ENCODE data around the gene CACNA2D3. TPM values are rescaled to one million over a fixed set of nuclear protein-coding genes. Genes with fewer than 3 reads are reported as not detected.

The CACNA2D3 gene
- total and polyA plus RNA-seq, 3 experiments from 2014 or later: not detected

DNA sequence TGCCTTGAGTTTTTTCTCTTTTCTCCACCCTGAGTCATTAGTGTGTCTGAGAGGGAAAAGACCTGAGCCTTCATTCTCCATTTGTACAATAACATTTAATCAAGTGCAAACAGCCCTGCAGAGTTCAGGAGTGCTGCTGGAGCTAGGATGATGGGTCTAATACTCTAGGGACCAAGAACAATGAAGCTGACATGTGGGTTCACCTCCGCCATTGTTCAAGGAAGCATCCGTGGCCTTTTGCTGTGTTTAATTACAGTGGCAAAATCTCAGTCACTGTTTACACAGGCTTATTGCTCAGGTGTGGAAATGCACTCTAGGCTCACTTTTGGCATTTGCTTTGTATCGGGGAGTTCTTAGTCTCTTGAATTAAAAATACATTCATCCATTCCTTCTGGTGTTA is 545.9 kb downstream of the CACNA2D3 start:
- H3K4me3 ChIP-seq (ENCODE audit: low read length): no peak overlapping the region
- ChIA-PET POLR2A (no interaction called here), CTCF (no interaction called here)
- no peaks in the 10 kb centered on the region for H3K4me1 ChIP-seq (ENCODE audit: insufficient read depth, low read length)
- H3K4me1 Mint-ChIP-seq: no peaks in the 10 kb centered on the region
- H3K4me3 Mint-ChIP-seq: no peak overlapping the region
- H3K27ac ChIP-seq (ENCODE audit: low read depth, low read length): no peak overlapping the region
- no peaks in the 10 kb centered on the region for H3K36me3 Mint-ChIP-seq
- no peak overlapping the region for H3K27ac Mint-ChIP-seq
- peaks cover 0 to 5% (median 0%) of the 10 kb centered on the region in 5 donors for H3K9me3 Mint-ChIP-seq
- H3K27me3 ChIP-seq (ENCODE audit: insufficient read depth, low read length, poor library complexity, severe bottlenecking): no peaks in the 10 kb centered on the region
- no peaks in the 10 kb centered on the region for H3K9me3 ChIP-seq (ENCODE audit: low read length)
- no peak for DNase-seq
- no peaks in the 10 kb centered on the region for H3K36me3 ChIP-seq (ENCODE audit: insufficient read depth, low read length)
- peaks cover 0 to 3% of the 10 kb centered on the region in 2 donors for H3K27me3 Mint-ChIP-seq

DNA sequence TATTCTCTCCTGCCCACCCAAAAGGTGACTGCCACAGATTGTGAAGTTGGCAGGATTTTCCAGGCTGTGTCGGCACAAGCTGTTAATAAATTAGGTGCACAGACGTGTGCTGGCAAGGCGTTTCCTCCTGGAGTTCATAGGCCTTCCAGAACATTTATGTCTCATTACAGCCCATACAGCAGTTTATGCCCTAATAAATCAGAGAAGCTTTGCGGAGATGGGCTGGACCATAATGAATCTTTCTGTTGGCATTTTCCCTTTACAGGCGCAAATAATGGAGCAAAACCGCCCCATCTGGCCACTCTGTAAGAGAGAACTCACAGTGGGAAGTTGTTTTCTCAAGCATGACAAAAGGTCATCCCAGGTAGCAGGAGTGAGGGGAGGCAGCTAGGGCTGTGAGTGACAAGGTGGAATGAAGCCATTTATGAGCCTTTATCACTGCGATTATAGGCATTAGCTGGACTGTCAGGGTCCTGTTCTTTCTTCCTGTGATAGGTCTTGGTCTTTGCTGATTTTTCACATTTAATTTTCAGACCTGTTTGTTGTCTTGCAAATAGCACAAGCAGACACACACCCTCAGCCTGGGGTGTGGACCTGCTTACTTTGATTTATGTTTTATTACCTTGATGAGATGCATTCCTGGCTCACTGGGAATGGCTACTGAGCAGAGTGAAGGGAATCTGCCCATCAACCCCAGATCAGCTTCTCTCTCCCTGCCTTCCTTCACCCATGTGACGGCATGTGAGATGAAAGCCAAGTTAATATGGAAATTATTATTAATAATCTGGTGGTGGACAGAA is 548.0 kb downstream of the CACNA2D3 start:
- ChIA-PET CTCF (no interaction called here), POLR2A (no interaction called here)
- no peaks in the 10 kb centered on the region for H3K36me3 ChIP-seq (ENCODE audit: insufficient read depth, low read length)
- DNase-seq: no peak
- Mint-ChIP-seq H3K27me3 (peaks cover 0 to 4% of the 10 kb centered on the region in 2 donors), H3K9me3 (peaks cover 3 to 6% (median 5%) of the 10 kb centered on the region in 5 donors), H3K36me3 (no peaks in the 10 kb centered on the region), H3K4me1 (no peaks in the 10 kb centered on the region), H3K4me3 (no peak overlapping the region), H3K27ac (no peak overlapping the region)
- H3K27ac ChIP-seq (ENCODE audit: low read depth, low read length): no peak overlapping the region
- no peaks in the 10 kb centered on the region for H3K9me3 ChIP-seq (ENCODE audit: low read length)
- H3K27me3 ChIP-seq (ENCODE audit: insufficient read depth, low read length, poor library complexity, severe bottlenecking): no peaks in the 10 kb centered on the region
- H3K4me1 ChIP-seq (ENCODE audit: insufficient read depth, low read length): no peaks in the 10 kb centered on the region
- no peak overlapping the region for H3K4me3 ChIP-seq (ENCODE audit: low read length)

DNA sequence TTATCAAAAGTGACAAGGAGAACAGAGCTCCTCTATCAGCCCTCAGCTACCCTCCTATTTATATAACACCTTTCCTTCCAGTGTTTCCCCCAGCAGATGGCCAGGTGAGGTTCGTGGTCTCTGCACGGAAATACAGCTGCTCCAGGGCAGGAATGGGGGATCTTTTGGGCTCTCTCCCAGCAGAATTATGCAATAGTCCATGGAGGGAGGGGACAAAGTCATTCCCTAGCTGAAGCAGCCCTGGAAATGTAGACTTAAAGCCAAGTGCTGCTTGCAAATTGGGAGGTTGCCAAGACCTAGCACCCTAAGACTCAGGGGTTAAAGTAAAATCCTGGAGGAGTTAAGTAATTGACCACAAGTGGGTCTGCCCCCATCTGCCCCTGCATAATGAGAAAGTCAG is 549.2 kb downstream of the CACNA2D3 start:
- Histone ChIP-seq H3K27ac (ENCODE audit: low read depth, low read length) (no peak overlapping the region), H3K9me3 (ENCODE audit: low read length) (no peaks in the 10 kb centered on the region), H3K4me1 (ENCODE audit: insufficient read depth, low read length) (no peaks in the 10 kb centered on the region), H3K27me3 (ENCODE audit: insufficient read depth, low read length, poor library complexity, severe bottlenecking) (no peaks in the 10 kb centered on the region), H3K36me3 (ENCODE audit: insufficient read depth, low read length) (no peaks in the 10 kb centered on the region), H3K4me3 (ENCODE audit: low read length) (no peak overlapping the region)
- ChIA-PET CTCF (no interaction called here), POLR2A (no interaction called here)
- Mint-ChIP-seq H3K27ac (no peak overlapping the region), H3K4me3 (no peak overlapping the region), H3K36me3 (no peaks in the 10 kb centered on the region), H3K4me1 (no peaks in the 10 kb centered on the region), H3K27me3 (peaks cover 0 to 4% of the 10 kb centered on the region in 2 donors), H3K9me3 (peaks cover 3 to 9% (median 5%) of the 10 kb centered on the region in 5 donors)
- DNase-seq: no peak

DNA sequence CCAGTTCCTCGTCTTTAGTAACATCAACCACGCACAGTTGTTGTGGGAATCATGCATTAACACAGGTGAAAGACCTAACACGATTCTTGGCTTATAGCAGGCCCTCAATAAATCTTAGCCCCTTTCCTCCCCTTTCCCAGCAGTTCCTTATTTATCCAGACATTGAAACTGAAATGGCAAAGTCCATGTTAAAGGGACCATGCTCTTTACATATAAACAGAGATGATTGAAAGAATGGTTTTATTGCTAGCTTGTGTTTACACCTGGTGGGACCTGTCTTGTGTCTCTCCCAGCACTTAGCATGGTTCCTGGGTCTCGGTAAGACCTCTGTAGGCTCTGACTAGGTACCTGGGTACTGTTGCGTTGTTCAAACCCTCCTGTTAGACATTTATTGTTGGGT is 553.7 kb downstream of the CACNA2D3 start:
- ChIA-PET POLR2A (no interaction called here), CTCF (no interaction called here)
- H3K9me3 Mint-ChIP-seq: peaks cover 3 to 14% (median 11%) of the 10 kb centered on the region in 5 donors
- no peak overlapping the region for H3K4me3 Mint-ChIP-seq
- no peaks in the 10 kb centered on the region for H3K4me1 Mint-ChIP-seq
- peaks cover 0 to 4% of the 10 kb centered on the region in 2 donors for H3K27me3 Mint-ChIP-seq
- Histone ChIP-seq H3K27me3 (ENCODE audit: insufficient read depth, low read length, poor library complexity, severe bottlenecking) (no peaks in the 10 kb centered on the region), H3K4me3 (ENCODE audit: low read length) (no peak overlapping the region), H3K27ac (ENCODE audit: low read depth, low read length) (no peak overlapping the region), H3K36me3 (ENCODE audit: insufficient read depth, low read length) (no peaks in the 10 kb centered on the region), H3K4me1 (ENCODE audit: insufficient read depth, low read length) (no peaks in the 10 kb centered on the region), H3K9me3 (ENCODE audit: low read length) (no peaks in the 10 kb centered on the region)
- no peak overlapping the region for H3K27ac Mint-ChIP-seq
- no peak for DNase-seq
- H3K36me3 Mint-ChIP-seq: no peaks in the 10 kb centered on the region

DNA sequence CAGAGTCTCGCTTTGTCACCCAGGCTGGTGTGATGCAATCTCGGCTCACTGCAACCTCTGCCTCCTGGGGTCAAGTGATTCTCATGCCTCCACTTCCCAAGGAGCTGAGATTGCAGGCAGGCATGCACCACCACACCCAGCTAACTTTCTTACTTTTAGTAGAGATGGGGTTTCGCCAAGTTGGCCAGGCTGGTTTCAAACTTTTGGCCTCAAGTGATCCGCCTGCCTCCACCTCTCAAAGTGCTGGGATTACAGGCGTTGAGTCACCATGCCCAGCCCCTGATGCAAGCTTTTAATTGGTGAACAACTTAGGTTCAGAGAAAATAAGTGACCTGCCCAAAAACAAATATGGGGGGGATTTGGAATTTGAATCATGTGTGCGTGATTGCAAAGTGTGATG is 559.4 kb downstream of the CACNA2D3 start:
- Histone ChIP-seq H3K4me1 (ENCODE audit: insufficient read depth, low read length) (no peaks in the 10 kb centered on the region), H3K27ac (ENCODE audit: low read depth, low read length) (no peak overlapping the region), H3K27me3 (ENCODE audit: insufficient read depth, low read length, poor library complexity, severe bottlenecking) (no peaks in the 10 kb centered on the region), H3K4me3 (ENCODE audit: low read length) (no peak overlapping the region), H3K9me3 (ENCODE audit: low read length) (no peaks in the 10 kb centered on the region), H3K36me3 (ENCODE audit: insufficient read depth, low read length) (no peaks in the 10 kb centered on the region)
- Mint-ChIP-seq H3K27ac (no peak overlapping the region), H3K4me1 (no peaks in the 10 kb centered on the region), H3K36me3 (no peaks in the 10 kb centered on the region), H3K9me3 (peaks cover 0 to 16% (median 4%) of the 10 kb centered on the region in 5 donors), H3K4me3 (no peak overlapping the region), H3K27me3 (no peaks in the 10 kb centered on the region)
- ChIA-PET POLR2A (no interaction called here), CTCF (no interaction called here)
- DNase-seq: no peak

DNA sequence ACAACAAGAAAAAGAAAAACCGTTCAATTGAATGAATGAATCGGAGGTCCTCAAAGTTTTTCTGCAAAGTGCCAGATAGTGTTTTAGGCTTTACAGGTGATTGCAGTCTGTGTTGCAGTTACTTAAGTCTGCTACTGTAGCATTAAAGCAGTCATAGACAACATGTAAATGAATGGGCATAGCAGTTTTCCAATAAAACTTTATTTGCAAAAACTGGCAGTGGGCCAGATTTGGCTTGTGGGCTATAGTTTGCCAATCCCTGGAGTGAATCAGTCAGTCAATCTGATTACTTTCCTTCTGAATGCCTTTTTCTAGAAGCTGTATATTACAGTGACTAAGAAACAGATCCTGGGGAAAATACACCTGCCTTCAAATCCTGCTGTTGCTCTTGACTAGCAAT is 562.9 kb downstream of the CACNA2D3 start:
- Histone ChIP-seq H3K27me3 (ENCODE audit: insufficient read depth, low read length, poor library complexity, severe bottlenecking) (no peaks in the 10 kb centered on the region), H3K9me3 (ENCODE audit: low read length) (no peaks in the 10 kb centered on the region), H3K36me3 (ENCODE audit: insufficient read depth, low read length) (no peaks in the 10 kb centered on the region), H3K27ac (ENCODE audit: low read depth, low read length) (no peak overlapping the region), H3K4me3 (ENCODE audit: low read length) (no peak overlapping the region), H3K4me1 (ENCODE audit: insufficient read depth, low read length) (no peaks in the 10 kb centered on the region)
- ChIA-PET CTCF (no interaction called here), POLR2A (no interaction called here)
- Mint-ChIP-seq H3K9me3 (peaks cover 0 to 8% (median 3%) of the 10 kb centered on the region in 5 donors), H3K27me3 (no peaks in the 10 kb centered on the region), H3K36me3 (no peaks in the 10 kb centered on the region), H3K27ac (no peak overlapping the region), H3K4me1 (no peaks in the 10 kb centered on the region), H3K4me3 (no peak overlapping the region)
- DNase-seq: no peak

DNA sequence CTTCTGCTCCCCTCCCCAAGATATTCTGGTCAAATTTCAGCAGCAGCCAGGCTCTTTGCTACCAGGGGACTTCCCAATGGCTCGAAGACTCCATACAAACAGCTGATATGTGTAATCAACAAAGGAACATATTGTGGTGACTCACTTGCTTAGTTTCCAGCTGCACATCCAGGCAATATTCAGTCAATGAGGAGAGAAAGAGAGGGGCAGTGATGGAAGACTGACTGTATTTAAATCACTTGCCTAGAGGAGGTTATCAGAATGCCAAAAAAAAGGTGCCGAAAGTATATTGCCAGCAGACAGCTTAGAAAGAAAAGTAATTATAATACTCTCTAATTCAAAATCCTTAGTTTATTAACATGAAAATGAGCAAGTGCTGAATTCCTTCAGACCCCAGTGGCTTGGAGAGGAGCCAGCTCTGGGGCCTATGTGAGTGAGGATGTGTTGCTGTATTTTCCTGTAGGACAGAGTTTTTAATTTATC is 569.0 kb downstream of the CACNA2D3 start:
- Mint-ChIP-seq H3K9me3 (peaks cover 0 to 7% (median 3%) of the 10 kb centered on the region in 5 donors), H3K27ac (no peak overlapping the region), H3K36me3 (no peaks in the 10 kb centered on the region), H3K4me1 (no peaks in the 10 kb centered on the region), H3K27me3 (no peaks in the 10 kb centered on the region), H3K4me3 (no peak overlapping the region)
- H3K4me1 ChIP-seq (ENCODE audit: insufficient read depth, low read length): no peaks in the 10 kb centered on the region
- H3K4me3 ChIP-seq (ENCODE audit: low read length): no peak overlapping the region
- H3K27me3 ChIP-seq (ENCODE audit: insufficient read depth, low read length, poor library complexity, severe bottlenecking): no peaks in the 10 kb centered on the region
- no peaks in the 10 kb centered on the region for H3K36me3 ChIP-seq (ENCODE audit: insufficient read depth, low read length)
- POLR2A ChIA-PET: no interaction called here
- no peak for DNase-seq
- H3K9me3 ChIP-seq (ENCODE audit: low read length): no peaks in the 10 kb centered on the region
- no peak overlapping the region for H3K27ac ChIP-seq (ENCODE audit: low read depth, low read length)
- CTCF ChIA-PET: no interaction called here

DNA sequence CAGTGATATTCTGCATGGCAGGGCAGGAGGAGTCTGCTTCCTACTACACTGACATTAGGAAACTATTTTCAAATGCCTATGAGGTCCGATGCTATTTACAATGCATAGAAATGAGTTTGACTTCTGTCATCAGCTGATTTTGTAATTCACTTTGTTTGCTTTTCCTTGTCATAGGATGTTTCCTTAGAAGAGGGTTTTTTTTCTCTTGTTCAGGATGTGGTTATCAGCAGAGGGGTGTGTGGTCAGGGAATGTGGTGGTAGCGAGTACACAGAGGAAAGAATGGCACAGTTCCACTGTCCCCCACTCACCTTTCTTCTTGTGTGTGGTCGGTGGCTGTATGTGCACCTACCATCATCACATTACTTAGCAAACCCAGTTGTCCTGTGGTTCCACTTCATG is 574.0 kb downstream of the CACNA2D3 start:
- Histone ChIP-seq H3K4me1 (ENCODE audit: insufficient read depth, low read length) (no peaks in the 10 kb centered on the region), H3K4me3 (ENCODE audit: low read length) (no peak overlapping the region), H3K36me3 (ENCODE audit: insufficient read depth, low read length) (no peaks in the 10 kb centered on the region), H3K9me3 (ENCODE audit: low read length) (no peaks in the 10 kb centered on the region), H3K27ac (ENCODE audit: low read depth, low read length) (no peak overlapping the region), H3K27me3 (ENCODE audit: insufficient read depth, low read length, poor library complexity, severe bottlenecking) (no peaks in the 10 kb centered on the region)
- peaks cover 0 to 3% of the 10 kb centered on the region in 2 donors for H3K27me3 Mint-ChIP-seq
- ChIA-PET POLR2A (no interaction called here), CTCF (no interaction called here)
- peaks cover 0 to 5% (median 2%) of the 10 kb centered on the region in 5 donors for H3K9me3 Mint-ChIP-seq
- no peaks in the 10 kb centered on the region for H3K4me1 Mint-ChIP-seq
- H3K27ac Mint-ChIP-seq: no peak overlapping the region
- no peak for DNase-seq
- H3K4me3 Mint-ChIP-seq: no peak overlapping the region
- H3K36me3 Mint-ChIP-seq: no peaks in the 10 kb centered on the region

Measured in CD8-positive, alpha-beta memory T cell (primary cell).